Measurements from ENCODE around the gene ATP9B. TPM values are rescaled to one million over a fixed set of nuclear protein-coding genes. Genes with fewer than 3 reads are reported as not detected.

Gene ATP9B
- total RNA-seq, 1 donor from 2014 or later, result 39.7 TPM

DNA sequence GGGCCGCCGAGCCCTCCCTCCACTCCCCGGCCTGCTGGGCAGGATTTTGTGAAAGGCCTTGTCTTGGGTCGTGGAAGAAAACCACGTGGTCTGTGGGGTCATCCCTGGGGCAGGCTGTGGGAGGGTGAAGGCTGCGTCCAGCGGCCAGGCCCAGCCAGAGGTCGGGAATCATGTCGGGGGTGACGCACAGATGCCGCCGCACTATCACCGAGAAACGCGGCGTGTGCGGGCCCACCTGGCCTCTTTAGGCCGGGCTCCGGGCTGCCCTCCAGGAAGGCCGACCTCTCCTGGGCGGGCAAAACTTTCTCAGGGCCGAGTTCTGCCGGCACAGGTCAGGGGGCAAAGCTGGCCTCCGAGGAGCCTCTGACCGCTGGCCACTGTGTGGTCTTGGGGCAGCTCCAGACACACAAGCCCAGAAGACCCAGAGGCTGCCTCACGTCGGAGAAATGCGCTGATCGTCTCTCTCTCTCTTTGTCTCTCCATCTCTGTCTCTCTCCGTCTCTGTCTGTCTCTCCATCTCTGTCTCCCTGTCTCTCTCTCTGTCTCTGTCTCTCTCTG lies 354.9 kb downstream of the ATP9B start:
- DNase-seq (ENCODE audit: low read depth), result no peak

- no peak for DNase-seq (ENCODE audit: low read depth)
These were observed 355.8 kb downstream of the ATP9B start for GRCh38 chr18:79424880-79425568.

DNA sequence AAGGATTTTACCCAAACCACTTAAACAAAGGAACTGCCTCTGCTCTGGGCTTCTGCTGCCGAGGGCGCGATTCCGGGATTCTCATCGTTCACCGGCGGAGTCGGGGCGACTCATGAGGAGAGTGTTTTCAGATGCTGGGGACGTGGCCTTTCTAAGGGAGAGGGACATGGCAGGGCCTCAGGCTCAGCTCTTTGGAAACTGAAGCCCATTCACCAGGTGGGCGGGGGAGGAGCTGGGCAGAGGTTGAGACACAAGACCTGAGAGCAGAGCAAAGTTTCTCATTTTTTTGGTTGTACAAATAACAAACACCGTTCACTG lies 356.3 kb downstream of the ATP9B start:
- DNase-seq (ENCODE audit: low read depth), result no peak

- DNase-seq (ENCODE audit: low read depth), result no peak
These were observed 357.4 kb downstream of the ATP9B start for GRCh38 chr18:79426376-79427300.

- no peak for DNase-seq (ENCODE audit: low read depth)
These were observed 358.4 kb downstream of the ATP9B start for GRCh38 chr18:79427368-79428225.

Other genes with a start within 250 kb of the ATP9B start
- gene SALL3, start 89.6 kb upstream of the ATP9B start, total RNA-seq, result 0.17 and 0.94 TPM in 2 replicates